Renal cortex interstitium (tissue), 11 donors: ENCODE measurements around the gene HIPK1. TPM values are rescaled to one million over a fixed set of nuclear protein-coding genes. Genes with fewer than 3 reads are reported as not detected.

Source experiments
- DNase-seq, 11 donors: peaks; one replicate each; pipeline ENCODE4 v3.0.0-alpha.2; 2013; ENCODE audit warnings: low read depth in 9 of 11, low spot score in 4 of 11; ENCODE audit errors: extremely low read depth in 1 of 11
- polyA plus RNA-seq, 3 donors: library from polyadenylated mRNA; unstranded; fragments of 120-200 nt; gene quantifications; one replicate each; pipeline ENCODE4 v1.2.1, GENCODE V29; 2013; ENCODE audit not compliant: insufficient read length in 3 of 3

The HIPK1 gene
- polyA plus RNA-seq, 3 donors = 40.3 to 43.9 (median 41.4) TPM

- DNase-seq = peak; percentile 98 to 100 (median 100)
These were observed 24.3 kb upstream of the HIPK1 start, which contains the start of the genes AP4B1 and DCLRE1B for GRCh38 chr1:113904674-113905434. TSS of gene AP4B1 (minus strand) at chr1:113904799. CDS start at chr1:113904717, 82 bp downstream. TSS of gene DCLRE1B (plus strand) at chr1:113905326. CDS start at chr1:113905587, 261 bp downstream.

DNA sequence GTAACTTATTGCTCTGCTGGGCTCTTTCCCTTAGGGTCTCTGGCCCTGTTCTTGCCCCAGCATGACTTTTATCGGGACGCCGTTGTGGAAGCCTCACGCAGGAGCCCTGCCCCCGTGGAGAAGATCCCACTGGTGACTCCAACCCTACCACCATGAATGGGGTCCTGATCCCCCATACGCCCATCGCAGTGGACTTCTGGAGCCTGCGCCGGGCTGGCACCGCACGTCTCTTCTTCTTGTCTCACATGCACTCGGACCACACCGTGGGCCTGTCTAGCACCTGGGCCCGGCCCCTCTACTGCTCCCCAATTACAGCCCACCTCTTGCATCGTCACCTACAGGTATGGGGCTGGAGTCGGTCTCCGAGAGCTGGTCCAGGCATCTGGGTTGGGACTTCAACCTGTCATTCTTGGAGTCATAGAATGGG lies 23.7 kb upstream of the HIPK1 start:
- peak in 3 of 11 donors; percentile 8 to 18 (median 9) for DNase-seq

DNA sequence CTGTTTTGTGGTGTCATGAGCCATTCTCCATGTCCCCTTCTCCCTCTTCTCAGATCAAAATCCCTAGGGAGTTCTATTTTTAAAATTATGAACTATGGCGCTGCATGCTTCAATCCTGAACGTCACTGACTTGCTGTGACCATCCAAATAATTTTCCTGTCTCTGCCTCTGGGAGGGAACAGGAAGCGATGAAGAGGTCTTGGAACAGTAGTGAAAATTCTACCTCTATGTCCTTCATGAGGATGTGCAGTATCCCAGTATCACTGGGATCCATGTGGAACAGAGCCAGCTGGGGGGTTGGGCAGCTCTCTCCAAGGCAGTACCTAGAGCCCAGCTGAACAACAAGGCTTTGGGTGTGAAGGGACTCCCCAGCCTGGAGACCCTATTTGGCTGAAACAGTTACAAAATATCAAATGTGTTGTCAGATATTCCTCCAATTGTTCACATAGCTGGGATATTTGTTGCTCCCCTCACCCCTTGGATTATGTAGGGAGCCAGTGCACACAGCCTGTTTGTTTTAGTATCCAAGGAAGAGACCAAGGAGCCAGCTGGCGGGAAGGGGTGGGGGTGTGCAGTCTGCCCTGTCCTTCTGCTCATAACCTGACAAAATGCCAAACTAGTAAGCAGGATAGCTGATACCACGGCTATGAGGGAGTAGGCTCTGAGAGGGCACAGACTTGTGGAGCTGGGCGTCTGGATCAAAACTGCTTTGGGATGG lies 16.4 kb upstream of the HIPK1 start:
- peak in 2 of 11 donors; percentile 15 to 22 for DNase-seq

DNA sequence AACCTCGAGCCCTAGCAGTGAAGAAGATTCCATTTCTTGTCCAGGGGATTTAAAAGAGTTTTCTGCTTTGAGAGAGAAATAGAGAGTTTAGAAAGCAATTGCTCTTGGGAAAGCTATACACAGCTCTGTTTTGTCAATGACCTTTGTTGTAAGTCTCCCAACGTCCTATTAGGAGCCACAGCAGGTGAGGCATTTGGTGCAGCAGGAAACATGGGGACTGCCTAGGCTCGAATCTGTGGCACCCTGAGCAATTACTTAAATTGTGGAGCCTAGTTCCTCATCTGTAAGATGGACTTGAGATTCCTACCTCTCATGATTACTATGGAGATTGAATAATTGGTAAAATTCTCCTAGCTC lies 15.8 kb upstream of the HIPK1 start:
- no peak for DNase-seq

DNA sequence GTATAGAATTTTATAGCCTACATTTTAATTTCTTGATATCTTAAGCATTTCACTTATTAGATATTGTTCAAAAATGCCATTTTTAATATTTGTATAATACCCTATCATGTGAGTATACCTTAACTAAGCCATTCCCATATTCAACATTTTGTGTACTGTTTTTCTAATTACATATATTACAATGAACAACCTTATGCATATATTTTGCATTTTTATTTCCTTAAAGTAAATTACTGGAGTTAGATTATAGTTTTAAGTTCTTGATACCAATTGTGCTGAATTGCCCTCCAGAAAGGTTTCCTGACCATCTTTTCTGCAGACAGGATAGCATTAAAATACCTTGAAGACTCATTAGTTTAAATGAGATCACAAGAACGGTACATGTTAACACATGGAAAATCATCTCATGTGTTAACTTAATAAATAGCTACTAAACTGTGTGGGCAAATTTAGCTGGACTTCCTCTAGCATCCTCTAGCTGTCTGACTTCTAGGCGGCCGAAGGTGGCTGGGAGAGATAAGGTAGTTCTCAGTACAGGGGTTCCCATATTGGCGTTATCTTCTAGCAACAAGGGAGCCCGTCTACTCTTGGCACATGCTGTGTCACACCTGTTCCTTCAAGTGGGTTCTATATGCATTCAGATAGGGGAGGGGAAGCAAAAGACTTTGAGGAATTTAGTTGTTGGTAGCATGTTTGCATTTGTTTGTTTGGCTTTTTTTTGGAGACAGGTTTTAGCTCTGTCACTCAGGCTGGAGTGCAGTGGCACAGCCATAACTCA lies 15.0 kb upstream of the HIPK1 start:
- no peak for DNase-seq

- DNase-seq = no peak
These were observed 12.2 kb upstream of the HIPK1 start for GRCh38 chr1:113916974-113917373.

DNA sequence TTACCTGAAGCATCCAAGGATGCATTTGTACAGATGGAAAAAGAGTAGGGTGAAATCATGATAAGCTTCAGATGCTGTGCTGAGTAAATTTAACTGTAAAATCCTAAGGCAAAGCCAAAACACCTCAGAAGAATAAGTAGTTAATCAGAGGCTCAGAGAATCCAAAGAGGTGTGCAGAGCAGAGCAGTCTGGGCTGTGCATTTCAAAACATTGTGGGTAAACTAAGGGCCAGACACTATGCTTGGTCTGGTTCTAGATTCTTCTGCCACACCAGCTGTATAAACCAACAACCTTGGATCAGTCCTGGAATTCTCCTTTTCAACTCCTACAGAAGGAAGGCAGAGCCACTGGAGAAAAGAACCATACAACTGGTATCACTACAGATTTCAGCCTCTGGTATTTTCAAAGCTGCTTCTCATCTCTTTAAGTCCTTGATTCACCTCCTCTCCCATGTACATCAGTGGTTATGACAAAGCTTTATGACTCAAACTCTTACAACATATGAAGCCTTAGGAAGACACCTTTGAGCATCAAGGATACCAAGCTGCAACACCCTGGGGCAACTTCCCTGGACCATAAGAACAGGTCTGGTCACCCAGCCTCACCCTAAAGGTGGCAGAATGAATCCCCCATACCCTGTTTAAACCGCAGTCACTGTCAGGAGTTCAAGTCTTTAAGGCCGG lies 11.6 kb upstream of the HIPK1 start:
- no peak for DNase-seq

DNA sequence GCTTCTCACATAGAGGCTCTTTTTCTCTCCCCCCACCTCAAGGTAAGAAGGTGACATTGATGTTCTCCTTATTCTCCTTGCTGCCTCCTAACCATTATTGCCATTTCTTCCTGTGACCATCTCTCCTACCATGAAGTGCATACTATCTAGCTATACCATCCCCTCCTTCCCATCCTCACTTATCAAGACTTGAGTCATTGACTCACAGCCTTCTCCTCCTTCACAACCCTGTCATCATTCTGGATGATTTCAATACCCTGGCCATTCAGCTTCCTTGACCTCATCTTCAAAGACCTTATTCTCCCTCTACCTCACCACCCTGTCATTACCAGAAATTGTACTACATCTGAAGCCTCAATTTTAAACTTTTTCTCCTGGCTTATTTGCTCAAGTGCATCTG lies 10.9 kb upstream of the HIPK1 start:
- no peak for DNase-seq

DNA sequence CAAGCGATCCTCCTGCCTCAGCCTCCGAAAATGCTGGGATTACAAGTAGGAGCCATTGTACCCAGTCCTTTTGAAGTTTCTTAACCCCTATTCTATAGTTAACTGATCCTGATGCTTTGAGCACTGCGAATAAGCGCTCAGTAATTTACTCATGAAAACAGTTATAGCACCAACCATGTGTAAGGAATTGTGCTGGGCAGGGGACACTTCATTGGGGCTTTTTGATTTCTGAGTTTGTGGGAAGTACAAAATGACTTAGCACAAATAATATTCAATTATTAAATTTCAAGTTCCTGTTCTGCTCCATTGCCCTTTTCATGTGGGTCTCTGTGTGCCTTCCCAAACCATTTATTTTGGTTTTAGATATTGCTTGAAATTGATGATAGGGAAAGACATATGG lies 6.2 kb upstream of the HIPK1 start:
- DNase-seq = no peak

DNA sequence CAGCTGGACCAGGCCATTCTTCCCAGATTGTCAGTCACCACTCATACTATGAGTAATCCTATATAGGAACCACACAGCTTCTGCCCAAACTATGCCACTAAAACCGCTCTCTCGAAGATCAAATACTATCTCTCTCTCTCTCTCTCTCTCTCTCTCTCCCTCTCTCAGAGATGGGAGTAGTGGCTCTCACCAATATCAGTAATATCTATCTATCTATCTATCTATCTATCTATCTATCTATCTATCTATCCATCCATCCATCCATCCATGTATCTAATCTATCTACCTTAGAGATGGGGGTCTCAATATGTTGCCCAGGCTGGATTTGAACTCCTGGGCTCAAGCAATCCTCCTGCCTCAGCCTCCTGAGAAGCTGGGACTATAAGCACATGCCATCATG lies 4.7 kb upstream of the HIPK1 start:
- DNase-seq = no peak

DNA sequence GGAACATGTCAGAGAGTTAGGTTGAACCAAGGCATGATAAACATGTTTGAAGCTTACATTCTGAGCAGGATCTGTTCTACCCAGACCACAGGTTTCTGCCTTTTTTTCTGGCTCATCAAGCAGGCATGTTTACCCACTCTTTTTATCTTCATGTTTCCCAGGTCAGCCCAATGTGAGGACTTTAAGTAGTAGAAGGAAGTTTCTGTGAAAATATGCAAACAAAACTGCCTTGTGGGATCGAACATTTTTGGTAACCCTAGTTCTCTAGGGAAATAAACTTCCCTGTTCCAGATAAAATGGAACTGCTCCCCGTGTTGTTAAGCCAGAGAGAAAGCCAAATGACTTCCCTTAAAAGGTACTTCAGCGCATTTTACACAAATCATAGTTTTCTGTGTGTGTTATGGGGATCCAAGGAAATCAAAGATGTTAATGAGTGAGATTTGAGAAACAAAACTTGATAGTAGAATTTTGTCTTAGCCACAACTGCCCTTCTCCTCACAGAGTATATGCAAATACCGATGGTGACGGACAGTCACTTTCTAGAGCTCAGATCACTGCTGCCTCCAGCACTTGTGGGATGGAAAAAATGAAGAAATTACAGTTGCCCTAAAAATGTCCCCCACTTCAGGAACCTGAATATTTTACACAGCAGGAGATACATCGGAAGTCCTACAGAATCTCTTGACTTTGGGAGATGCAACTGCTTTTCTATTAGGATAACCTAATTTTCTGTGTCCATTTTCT lies 765 bp upstream of the HIPK1 start:
- DNase-seq = peak in 2 of 11 donors; percentile 13 to 30

DNA sequence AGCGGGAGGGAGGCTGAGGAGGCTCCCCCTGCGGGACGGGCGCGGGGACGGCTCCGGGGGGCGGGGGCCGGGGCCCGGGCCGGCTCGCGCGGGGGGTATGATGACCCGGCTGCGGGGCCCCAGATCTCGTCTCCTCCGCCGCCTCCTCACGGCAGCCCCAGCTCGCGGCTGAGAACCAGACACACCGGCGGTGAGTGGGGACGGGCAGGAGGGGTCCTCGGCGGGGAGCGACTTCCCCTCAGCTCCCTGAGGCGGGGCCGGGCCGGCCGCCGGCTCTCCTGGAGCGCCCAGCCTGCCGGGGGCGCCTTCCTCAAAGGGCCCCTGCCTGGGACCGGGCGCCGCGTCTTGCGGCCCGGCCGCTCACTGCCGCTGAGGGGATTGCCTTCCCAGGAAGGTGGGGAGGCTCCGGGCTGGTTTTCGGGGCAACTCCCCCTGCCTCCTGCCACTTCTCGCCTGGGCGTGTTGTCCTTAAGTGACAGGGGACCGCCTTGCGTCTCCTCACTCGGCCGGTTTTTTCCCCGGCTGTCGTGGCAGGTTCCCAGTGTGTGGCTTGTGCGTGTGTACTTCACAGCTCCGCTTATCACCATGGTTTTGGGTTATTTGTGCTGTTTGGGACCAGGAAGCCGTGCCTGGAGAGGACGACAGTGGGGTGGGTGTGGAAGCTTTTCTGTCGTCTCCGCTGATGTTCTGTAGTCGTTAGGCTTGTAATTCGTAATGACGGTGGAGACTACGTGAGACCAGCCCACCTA lies 800 bp downstream of the HIPK1 start:
- peak in 5 of 11 donors; percentile 9 to 53 (median 32) for DNase-seq

- peak in 7 of 11 donors; percentile 29 to 62 (median 39) for DNase-seq
These were observed 1.5 kb downstream of the HIPK1 start for GRCh38 chr1:113930499-113931161.

DNA sequence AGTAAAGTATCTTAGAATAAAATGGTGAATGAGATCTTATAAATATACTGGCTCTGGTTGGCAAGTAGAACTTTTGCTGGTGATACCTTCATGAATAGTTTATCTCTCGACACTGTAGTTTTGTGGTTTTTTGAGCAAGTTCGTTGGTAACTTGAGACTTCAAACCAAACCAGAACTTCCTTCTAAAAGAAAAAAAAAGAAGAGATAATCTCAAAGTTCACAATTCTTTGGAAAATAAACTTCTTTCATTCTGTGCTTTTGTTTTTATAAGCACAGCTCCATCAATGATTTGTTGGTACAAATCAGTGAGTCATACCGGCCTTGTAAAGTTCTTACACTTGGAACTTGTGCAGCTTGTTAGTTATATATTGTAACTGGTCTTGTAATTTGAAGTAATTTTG lies 2.3 kb downstream of the HIPK1 start:
- no peak for DNase-seq

- no peak for DNase-seq
These were observed 4.9 kb downstream of the HIPK1 start for GRCh38 chr1:113934006-113934405.

DNA sequence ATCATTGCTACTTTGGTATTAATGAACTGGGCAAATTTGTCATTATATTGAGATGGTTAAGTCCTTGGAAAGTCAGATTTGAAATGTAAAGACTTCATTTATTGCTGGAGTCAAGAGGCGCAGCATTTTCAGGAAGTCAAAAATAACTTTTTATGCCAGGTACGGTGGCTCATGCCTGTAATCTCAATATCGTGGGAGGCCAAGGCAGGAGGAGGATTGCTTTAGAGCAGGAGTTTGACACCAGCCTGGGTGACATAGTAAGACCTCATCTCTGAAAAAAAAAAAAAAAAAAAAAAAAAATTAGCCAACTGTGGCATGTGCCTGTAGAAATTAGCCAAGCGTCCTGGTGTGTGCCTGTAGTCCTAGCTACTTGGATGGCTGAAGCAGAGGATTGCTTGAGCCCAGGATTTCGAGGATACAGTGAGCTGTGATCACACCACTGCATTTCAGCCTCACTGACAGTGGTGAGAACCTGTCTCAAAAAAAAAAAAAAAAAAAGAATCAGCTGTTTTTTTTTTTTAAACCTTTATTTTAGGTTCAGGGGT lies 5.5 kb downstream of the HIPK1 start:
- no peak for DNase-seq

DNA sequence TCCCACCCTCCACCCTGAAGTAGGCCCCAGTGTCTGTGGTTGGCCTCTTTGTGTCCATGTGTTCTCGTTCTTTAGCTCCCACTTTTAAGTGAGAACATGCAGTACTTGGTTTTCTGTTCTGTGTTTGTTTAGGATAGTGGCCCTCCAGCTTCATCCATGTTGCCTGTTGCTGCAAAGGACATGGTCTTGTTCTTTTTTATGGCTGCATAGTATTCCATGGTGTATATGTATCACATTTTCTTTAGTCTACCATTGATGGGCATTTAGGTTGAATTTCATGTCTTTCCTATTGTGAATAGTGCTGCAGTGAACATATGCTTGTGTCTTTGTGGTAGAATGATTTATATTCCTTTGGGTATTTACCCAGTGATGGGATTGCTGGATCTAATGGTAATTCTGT lies 6.1 kb downstream of the HIPK1 start:
- no peak for DNase-seq
